Measurements from ENCODE around the gene HNRNPUL1. TPM values are rescaled to one million over a fixed set of nuclear protein-coding genes. Genes with fewer than 3 reads are reported as not detected.

HNRNPUL1 gene
- total and polyA plus RNA-seq, 2 of the 8 experiments (the other 6 are each of a cell fraction or from before 2014, with no cell fraction given): 99.5 to 264 TPM

DNA sequence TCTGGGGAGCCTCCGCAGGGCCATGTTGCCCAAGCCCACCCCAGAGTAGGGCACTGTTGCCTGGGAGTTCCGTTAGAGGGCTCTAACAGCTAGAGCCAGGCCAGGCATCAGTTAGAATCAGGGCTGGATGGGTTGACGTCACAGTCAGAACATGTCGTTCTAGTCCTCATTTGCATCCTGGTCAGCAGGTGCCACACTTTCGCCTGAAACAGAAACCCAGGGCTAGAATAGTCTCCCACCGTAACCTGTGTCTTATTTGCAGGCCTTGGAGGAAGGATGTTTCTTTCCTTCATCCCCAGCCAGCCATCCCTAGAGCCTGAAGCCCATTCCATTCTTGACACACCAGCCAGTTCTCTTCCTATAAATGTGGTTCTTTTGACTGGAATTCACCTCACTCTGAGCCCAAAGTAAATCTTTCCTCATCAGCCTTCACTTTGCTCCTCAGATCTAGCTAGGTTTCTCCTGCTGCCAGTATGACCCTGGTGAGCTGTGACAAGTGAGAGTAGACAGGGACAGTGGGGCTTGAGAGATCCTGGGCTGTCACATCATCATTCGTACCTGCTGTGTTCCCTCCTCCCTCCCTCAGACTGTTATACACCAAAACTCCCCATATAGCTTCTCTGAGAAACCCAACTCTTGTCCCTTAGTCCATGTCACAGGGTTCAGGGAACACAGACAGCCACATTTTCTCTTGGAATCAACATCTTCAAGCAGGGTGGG, 33.6 kb downstream of the HNRNPUL1 start (continued):
- TF ChIP-seq CTCF (IDR thresholded peaks at IDR 0.05; ENCODE audit: control extremely low read depth in 1 of 3, insufficient read depth in 1 of 3, low read depth in 1 of 3, low read length in 3 of 3) (no peak), RFX5 (IDR thresholded peaks at IDR 0.05; ENCODE audit: borderline replicate concordance, low read depth, low read length) (no peak)
